SK-N-SH (cell line): Measurements from ENCODE around the gene DCAF5.

Source experiments
- CHD2 ChIP-seq: fragments of 150-350 bp; IDR thresholded peaks from 2 replicates; pipeline ENCODE4 v1.6.1; 2018; ENCODE audit warnings: low read length; ENCODE audit not compliant: partially characterized antibody
- CTCF ChIP-seq: fragments of 200-600 bp; sonication (generic); IDR thresholded peaks from 2 replicates; pipeline ENCODE4 v1.6.1; 2017; ENCODE audit warnings: antibody characterized with exemption, mild to moderate bottlenecking, moderate library complexity
- ELF1 ChIP-seq: IDR thresholded peaks from 2 replicates; pipeline ENCODE4 v1.4.0; 2012
- IRF3 ChIP-seq: fragments of 150-350 bp; IDR thresholded peaks from 2 replicates; pipeline ENCODE4 v1.6.1; 2016; ENCODE audit warnings: mild to moderate bottlenecking, low read depth, low read length
- NRF1 ChIP-seq: IDR thresholded peaks from 2 replicates; pipeline ENCODE4 v1.6.1; 2012; ENCODE audit warnings: low read depth, mild to moderate bottlenecking, low read length
- POLR2AphosphoS5 ChIP-seq: IDR thresholded peaks from 2 replicates; pipeline ENCODE4 v1.6.1; 2012; ENCODE audit warnings: low read depth, low read length
- RFX5 ChIP-seq: IDR thresholded peaks from 2 replicates; pipeline ENCODE4 v1.6.1; 2012; ENCODE audit warnings: mild to moderate bottlenecking, improper control_type of control experiment, low read length
- USF2 ChIP-seq: fragments of 150-350 bp; IDR thresholded peaks from 2 replicates; pipeline ENCODE4 v1.6.1; 2017; ENCODE audit warnings: antibody characterized with exemption, low read length, low read depth, borderline replicate concordance
- TF ChIP-seq, protein P1 (sequence below): IDR thresholded peaks from 2 replicates; pipeline ENCODE4 v1.4.0; 2012; ENCODE audit warnings: low read depth, borderline replicate concordance

DNA sequence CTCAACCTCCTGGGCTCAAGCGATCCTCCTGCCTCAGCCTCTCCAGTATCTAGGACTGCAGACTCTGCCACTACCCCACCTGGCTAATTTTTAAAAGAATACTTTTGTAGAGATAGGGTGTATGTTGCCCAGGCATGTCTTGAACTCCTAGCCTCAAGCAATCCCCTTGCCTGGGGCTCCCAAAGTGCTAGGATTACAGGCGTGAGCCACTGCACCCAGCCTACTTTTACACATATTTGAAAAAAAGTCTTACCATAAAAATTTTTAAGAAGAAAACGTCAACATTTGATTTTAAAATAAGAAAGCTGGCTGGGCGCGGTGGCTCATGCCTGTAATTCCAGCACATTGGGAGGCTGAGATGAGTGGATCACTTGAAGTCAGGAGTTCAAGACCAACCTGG lies 46.5 kb downstream of the DCAF5 start:
- TF ChIP-seq POLR2AphosphoS5, result no peak
- no peak for TF ChIP-seq CTCF
- TF ChIP-seq RFX5, result no peak
- no peak for TF ChIP-seq ELF1
- TF ChIP-seq USF2, result no peak
- TF ChIP-seq, protein P1, sequence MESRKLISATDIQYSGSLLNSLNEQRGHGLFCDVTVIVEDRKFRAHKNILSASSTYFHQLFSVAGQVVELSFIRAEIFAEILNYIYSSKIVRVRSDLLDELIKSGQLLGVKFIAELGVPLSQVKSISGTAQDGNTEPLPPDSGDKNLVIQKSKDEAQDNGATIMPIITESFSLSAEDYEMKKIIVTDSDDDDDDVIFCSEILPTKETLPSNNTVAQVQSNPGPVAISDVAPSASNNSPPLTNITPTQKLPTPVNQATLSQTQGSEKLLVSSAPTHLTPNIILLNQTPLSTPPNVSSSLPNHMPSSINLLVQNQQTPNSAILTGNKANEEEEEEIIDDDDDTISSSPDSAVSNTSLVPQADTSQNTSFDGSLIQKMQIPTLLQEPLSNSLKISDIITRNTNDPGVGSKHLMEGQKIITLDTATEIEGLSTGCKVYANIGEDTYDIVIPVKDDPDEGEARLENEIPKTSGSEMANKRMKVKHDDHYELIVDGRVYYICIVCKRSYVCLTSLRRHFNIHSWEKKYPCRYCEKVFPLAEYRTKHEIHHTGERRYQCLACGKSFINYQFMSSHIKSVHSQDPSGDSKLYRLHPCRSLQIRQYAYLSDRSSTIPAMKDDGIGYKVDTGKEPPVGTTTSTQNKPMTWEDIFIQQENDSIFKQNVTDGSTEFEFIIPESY, result no peak
- no peak for TF ChIP-seq CHD2
- TF ChIP-seq NRF1, result no peak
- TF ChIP-seq IRF3, result no peak
